ENCODE measurements around the gene UBE2L6. TPM values are rescaled to one million over a fixed set of nuclear protein-coding genes. Genes with fewer than 3 reads are reported as not detected.

Gene UBE2L6
- total RNA-seq, 1 experiment from 2014 or later: 38.8 TPM

- TF ChIP-seq ATF1 (CRISPR knock-in tag; IDR thresholded peaks at IDR 0.05) (no peak), ZNF263 (CRISPR knock-in tag; IDR thresholded peaks at IDR 0.05; ENCODE audit: low read depth) (no peak), ZNF138 (CRISPR knock-in tag; conservative IDR thresholded peaks at IDR 0.05) (no peak), HMGA2 (CRISPR knock-in tag; IDR thresholded peaks at IDR 0.05) (no peak), CREM (CRISPR knock-in tag; IDR thresholded peaks at IDR 0.05) (no peak), ERG (CRISPR knock-in tag; IDR thresholded peaks at IDR 0.05) (no peak), ZNF219 (CRISPR knock-in tag; IDR thresholded peaks at IDR 0.05; ENCODE audit: borderline replicate concordance) (no peak)
- TF ChIP-seq, protein P1, sequence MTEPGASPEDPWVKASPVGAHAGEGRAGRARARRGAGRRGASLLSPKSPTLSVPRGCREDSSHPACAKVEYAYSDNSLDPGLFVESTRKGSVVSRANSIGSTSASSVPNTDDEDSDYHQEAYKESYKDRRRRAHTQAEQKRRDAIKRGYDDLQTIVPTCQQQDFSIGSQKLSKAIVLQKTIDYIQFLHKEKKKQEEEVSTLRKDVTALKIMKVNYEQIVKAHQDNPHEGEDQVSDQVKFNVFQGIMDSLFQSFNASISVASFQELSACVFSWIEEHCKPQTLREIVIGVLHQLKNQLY (CRISPR knock-in tag; IDR thresholded peaks at IDR 0.05): no peak
- ATAC-seq: peak; percentile 28; the same call in 1 of the 2 replicates
- no peak overlapping the region for H3K27ac Mint-ChIP-seq
These were observed 46.8 kb upstream of the UBE2L6 start for GRCh38 chr11:57614234-57614772.

DNA sequence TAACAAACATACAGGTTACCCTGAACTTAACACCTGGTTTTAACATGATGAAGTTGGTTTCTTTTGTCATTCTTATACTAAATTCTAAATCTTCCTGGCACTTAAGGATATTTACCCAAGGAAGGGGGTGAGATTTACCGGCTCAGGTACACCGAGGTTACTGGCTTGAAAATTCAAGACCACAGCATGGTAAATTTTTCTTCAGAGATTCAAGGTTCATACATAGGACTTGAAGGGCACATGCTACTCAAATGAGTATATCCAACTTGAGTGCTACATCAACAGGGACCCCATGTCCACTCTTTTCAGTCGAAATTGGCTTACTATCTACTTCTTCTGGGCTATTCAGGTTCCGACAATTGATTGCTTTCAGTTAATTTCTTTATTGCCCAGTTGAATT, 42.7 kb upstream of the UBE2L6 start:
- POLR2A ChIA-PET: interaction anchor here (0.8 to 1.8 kb wide), 2 partner anchors 27 to 29 kb away, joined by 3 to 6 read pairs; no protein-coding TSS in a partner anchor
- peaks cover 44% of the 10 kb centered on the region for H3K36me3 Mint-ChIP-seq
- H3K27me3 Mint-ChIP-seq (ENCODE audit: low read depth): no peaks in the 10 kb centered on the region
- no peaks in the 10 kb centered on the region for H3K9me3 Mint-ChIP-seq
- peak overlapping the region; percentile 89; the same call in 1 of the 2 replicates for H3K27ac Mint-ChIP-seq
- peaks cover 13% of the 10 kb centered on the region for H3K4me1 Mint-ChIP-seq
- H3K4me3 Mint-ChIP-seq: no peak overlapping the region
- TF ChIP-seq TP53 (CRISPR knock-in tag; IDR thresholded peaks at IDR 0.05) (no peak), FOXP4 (CRISPR knock-in tag; IDR thresholded peaks at IDR 0.05) (no peak), NR3C1 (CRISPR knock-in tag; conservative IDR thresholded peaks at IDR 0.05; ENCODE audit: low read depth) (no peak), NR2C2 (CRISPR knock-in tag; IDR thresholded peaks at IDR 0.05) (no peak), OVOL2 (CRISPR knock-in tag; IDR thresholded peaks at IDR 0.05; ENCODE audit: borderline replicate concordance) (no peak), CTCF (IDR thresholded peaks at IDR 0.05) (no peak), ATF3 (CRISPR knock-in tag; conservative IDR thresholded peaks at IDR 0.05) (no peak)
- no peak for ATAC-seq
- DNase-seq (ENCODE audit: low spot score): no peak
- CTCF ChIA-PET: interaction anchor here (1.1 kb wide), 1 partner anchor 35 kb away, joined by 3 read pairs; no protein-coding TSS in a partner anchor

More at GRCh38 chr11:57614234-57614772, 46.8 kb upstream of the UBE2L6 start:
- peaks cover 13% of the 10 kb centered on the region for H3K4me1 Mint-ChIP-seq
- H3K27me3 Mint-ChIP-seq (ENCODE audit: low read depth): no peaks in the 10 kb centered on the region
- ChIA-PET CTCF (interaction anchor here (0.6 to 3.1 kb wide), 3 partner anchors 26 to 111 kb away, joined by 4 to 16 read pairs (median 9); no protein-coding TSS in a partner anchor), POLR2A (interaction anchor here (0.8 to 1.1 kb wide), 3 partner anchors 25 to 32 kb away, joined by 3 to 4 read pairs (median 3); no protein-coding TSS in a partner anchor)
- no peak for DNase-seq (ENCODE audit: low spot score)
- H3K4me3 Mint-ChIP-seq: no peak overlapping the region
- H3K9me3 Mint-ChIP-seq: peaks cover 7% of the 10 kb centered on the region; the same call in 1 of the 2 replicates
- peaks cover 32% of the 10 kb centered on the region for H3K36me3 Mint-ChIP-seq

- TF ChIP-seq, protein P2, sequence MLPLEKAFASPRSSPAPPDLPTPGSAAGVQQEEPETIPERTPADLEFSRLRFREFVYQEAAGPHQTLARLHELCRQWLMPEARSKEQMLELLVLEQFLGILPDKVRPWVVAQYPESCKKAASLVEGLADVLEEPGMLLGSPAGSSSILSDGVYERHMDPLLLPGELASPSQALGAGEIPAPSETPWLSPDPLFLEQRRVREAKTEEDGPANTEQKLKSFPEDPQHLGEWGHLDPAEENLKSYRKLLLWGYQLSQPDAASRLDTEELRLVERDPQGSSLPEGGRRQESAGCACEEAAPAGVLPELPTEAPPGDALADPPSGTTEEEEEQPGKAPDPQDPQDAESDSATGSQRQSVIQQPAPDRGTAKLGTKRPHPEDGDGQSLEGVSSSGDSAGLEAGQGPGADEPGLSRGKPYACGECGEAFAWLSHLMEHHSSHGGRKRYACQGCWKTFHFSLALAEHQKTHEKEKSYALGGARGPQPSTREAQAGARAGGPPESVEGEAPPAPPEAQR (CRISPR knock-in tag; IDR thresholded peaks at IDR 0.05): no peak
- TF ChIP-seq, protein P3, sequence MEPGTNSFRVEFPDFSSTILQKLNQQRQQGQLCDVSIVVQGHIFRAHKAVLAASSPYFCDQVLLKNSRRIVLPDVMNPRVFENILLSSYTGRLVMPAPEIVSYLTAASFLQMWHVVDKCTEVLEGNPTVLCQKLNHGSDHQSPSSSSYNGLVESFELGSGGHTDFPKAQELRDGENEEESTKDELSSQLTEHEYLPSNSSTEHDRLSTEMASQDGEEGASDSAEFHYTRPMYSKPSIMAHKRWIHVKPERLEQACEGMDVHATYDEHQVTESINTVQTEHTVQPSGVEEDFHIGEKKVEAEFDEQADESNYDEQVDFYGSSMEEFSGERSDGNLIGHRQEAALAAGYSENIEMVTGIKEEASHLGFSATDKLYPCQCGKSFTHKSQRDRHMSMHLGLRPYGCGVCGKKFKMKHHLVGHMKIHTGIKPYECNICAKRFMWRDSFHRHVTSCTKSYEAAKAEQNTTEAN (CRISPR knock-in tag; IDR thresholded peaks at IDR 0.05): no peak
- no peak for TF ChIP-seq USF1 (CRISPR knock-in tag; IDR thresholded peaks at IDR 0.05)
- TF ChIP-seq FOXK1 (CRISPR knock-in tag; IDR thresholded peaks at IDR 0.05): no peak
- TF ChIP-seq ATF2 (CRISPR knock-in tag; IDR thresholded peaks at IDR 0.05; ENCODE audit: borderline replicate concordance, low read depth): no peak
- Mint-ChIP-seq H3K4me1 (peaks cover 5% of the 10 kb centered on the region), H3K9me3 (no peaks in the 10 kb centered on the region), H3K27me3 (ENCODE audit: low read depth) (no peaks in the 10 kb centered on the region), H3K36me3 (peaks cover 24% of the 10 kb centered on the region; the same call in 1 of the 2 replicates), H3K27ac (no peak overlapping the region), H3K4me3 (no peak overlapping the region)
- ChIA-PET CTCF (interaction anchor here (0.9 to 2.5 kb wide), 4 partner anchors 35 to 78 kb away, joined by 3 to 19 read pairs (median 18); partner anchors contain the start of gene UBE2L6), POLR2A (interaction anchor here (0.7 to 1.8 kb wide), 5 partner anchors 31 to 43 kb away, joined by 3 to 6 read pairs (median 4); no protein-coding TSS in a partner anchor)
- DNase-seq (ENCODE audit: low spot score): no peak
- ATAC-seq: no peak
These were observed 37.6 kb upstream of the UBE2L6 start for GRCh38 chr11:57605028-57605420.
